Central memory CD8-positive, alpha-beta T cell (primary cell): ENCODE measurements around the gene NGF.
"Not testable (repeated sequence)": the region's sequence is repeated elsewhere in the genome, so short reads cannot be mapped to it uniquely, and the experiment has no call there.

Experiments used
- ATAC-seq: fragments of 150-1000 bp; cut with Tn5 transposase; replicated peaks from 2 replicates; pipeline ENCODE4 v1.10.0; 2022; ENCODE audit warnings: mild to moderate bottlenecking, moderate FRiP score, moderate number of reproducible peaks; ENCODE audit not compliant: poor library complexity, severe bottlenecking; ENCODE audit errors: extremely low read depth
- DNase-seq, 2 donors: peaks; one replicate each; pipeline ENCODE4 v3.0.0; 2021; ENCODE audit warnings: low spot score in 2 of 2
- H3K27ac Mint-ChIP-seq: one replicate; pipeline ENCODE4 v1.8.0; 2022; ENCODE audit warnings: low read depth, mild to moderate bottlenecking, moderate library complexity, mixed read lengths
- H3K27me3 Mint-ChIP-seq: one replicate; pipeline ENCODE4 v1.8.0; 2022; ENCODE audit warnings: mixed read lengths
- H3K36me3 Mint-ChIP-seq: one replicate; pipeline ENCODE4 v1.8.0; 2022; ENCODE audit warnings: mild to moderate bottlenecking, moderate library complexity, mixed read lengths; ENCODE audit not compliant: insufficient read depth
- H3K4me1 Mint-ChIP-seq: one replicate; pipeline ENCODE4 v1.8.0; 2022; ENCODE audit warnings: mixed read lengths
- H3K4me3 Mint-ChIP-seq: one replicate; pipeline ENCODE4 v1.8.0; 2022; ENCODE audit warnings: mild to moderate bottlenecking, moderate library complexity, mixed read lengths
- H3K9me3 Mint-ChIP-seq: one replicate; pipeline ENCODE4 v1.8.0; 2022; ENCODE audit warnings: mixed read lengths

Gene NGF

GRCh38 chr1:115337633-115338456 lies at the start of gene NGF:
NGF (minus strand) TSS chr1:115338249; CDS start chr1:115286795, 51,454 bp downstream.
- no peaks in the 10 kb centered on the region for H3K4me1 Mint-ChIP-seq
- H3K4me3 Mint-ChIP-seq = peak within 1 kb of the TSS; percentile 16
- ATAC-seq (no peak), DNase-seq (no peak)
- H3K9me3 Mint-ChIP-seq = no peaks in the 10 kb centered on the region
- no peak within 1 kb of the TSS for H3K27ac Mint-ChIP-seq
- peaks cover 2% of the 10 kb centered on the region for H3K36me3 Mint-ChIP-seq
- peaks cover 74% of the 10 kb centered on the region for H3K27me3 Mint-ChIP-seq

- not testable (repeated sequence) for H3K27ac Mint-ChIP-seq, H3K36me3 Mint-ChIP-seq, H3K4me3 Mint-ChIP-seq, ATAC-seq, H3K4me1 Mint-ChIP-seq, DNase-seq
- Mint-ChIP-seq H3K9me3 (peaks cover 20% of the 10 kb centered on the region), H3K27me3 (peaks cover 58% of the 10 kb centered on the region)
Observed at GRCh38 chr1:115383455-115383854, 45.4 kb upstream of the NGF start.

GRCh38 chr1:115379943-115380342 lies 41.9 kb upstream of the NGF start:
- ATAC-seq (no peak), DNase-seq (no peak)
- no peak overlapping the region for H3K4me3 Mint-ChIP-seq
- H3K27ac Mint-ChIP-seq = no peak overlapping the region
- no peaks in the 10 kb centered on the region for H3K36me3 Mint-ChIP-seq
- H3K4me1 Mint-ChIP-seq = no peaks in the 10 kb centered on the region
- peaks cover 31% of the 10 kb centered on the region for H3K27me3 Mint-ChIP-seq
- peaks cover 6% of the 10 kb centered on the region for H3K9me3 Mint-ChIP-seq

- Mint-ChIP-seq H3K9me3 (no peaks in the 10 kb centered on the region), H3K4me3 (no peak overlapping the region), H3K4me1 (no peaks in the 10 kb centered on the region), H3K36me3 (no peaks in the 10 kb centered on the region), H3K27ac (no peak overlapping the region), H3K27me3 (peaks cover 19% of the 10 kb centered on the region)
- ATAC-seq = no peak
- DNase-seq = no peak
Observed at GRCh38 chr1:115377411-115377810, 39.4 kb upstream of the NGF start.

- DNase-seq (no peak), ATAC-seq (no peak)
- no peaks in the 10 kb centered on the region for H3K4me1 Mint-ChIP-seq
- peaks cover 9% of the 10 kb centered on the region for H3K27me3 Mint-ChIP-seq
- H3K9me3 Mint-ChIP-seq = no peaks in the 10 kb centered on the region
- H3K27ac Mint-ChIP-seq = no peak overlapping the region
- no peaks in the 10 kb centered on the region for H3K36me3 Mint-ChIP-seq
- H3K4me3 Mint-ChIP-seq = no peak overlapping the region
Observed at GRCh38 chr1:115374598-115374997, 36.5 kb upstream of the NGF start.

GRCh38 chr1:115373305-115373704 lies 35.3 kb upstream of the NGF start:
- H3K4me3 Mint-ChIP-seq = no peak overlapping the region
- H3K9me3 Mint-ChIP-seq = no peaks in the 10 kb centered on the region
- no peak for ATAC-seq
- no peak overlapping the region for H3K27ac Mint-ChIP-seq
- no peak for DNase-seq
- H3K36me3 Mint-ChIP-seq = no peaks in the 10 kb centered on the region
- peaks cover 3% of the 10 kb centered on the region for H3K27me3 Mint-ChIP-seq
- no peaks in the 10 kb centered on the region for H3K4me1 Mint-ChIP-seq

- no peaks in the 10 kb centered on the region for H3K27me3 Mint-ChIP-seq
- no peak for ATAC-seq
- DNase-seq = no peak
- H3K4me3 Mint-ChIP-seq = no peak overlapping the region
- peaks cover 6% of the 10 kb centered on the region for H3K9me3 Mint-ChIP-seq
- no peaks in the 10 kb centered on the region for H3K36me3 Mint-ChIP-seq
- H3K27ac Mint-ChIP-seq = no peak overlapping the region
- H3K4me1 Mint-ChIP-seq = no peaks in the 10 kb centered on the region
Observed at GRCh38 chr1:115365738-115366137, 27.7 kb upstream of the NGF start.

GRCh38 chr1:115364780-115365155 lies 26.7 kb upstream of the NGF start:
- ATAC-seq (no peak), DNase-seq (no peak)
- H3K36me3 Mint-ChIP-seq = no peaks in the 10 kb centered on the region
- peaks cover 6% of the 10 kb centered on the region for H3K9me3 Mint-ChIP-seq
- no peaks in the 10 kb centered on the region for H3K4me1 Mint-ChIP-seq
- H3K27me3 Mint-ChIP-seq = no peaks in the 10 kb centered on the region
- H3K4me3 Mint-ChIP-seq = no peak overlapping the region
- no peak overlapping the region for H3K27ac Mint-ChIP-seq

GRCh38 chr1:115364046-115364779 lies 26.2 kb upstream of the NGF start:
- Mint-ChIP-seq H3K27me3 (no peaks in the 10 kb centered on the region), H3K9me3 (peaks cover 6% of the 10 kb centered on the region), H3K4me1 (no peaks in the 10 kb centered on the region), H3K36me3 (no peaks in the 10 kb centered on the region), H3K4me3 (no peak overlapping the region), H3K27ac (no peak overlapping the region)
- ATAC-seq (no peak), DNase-seq (no peak)

GRCh38 chr1:115363171-115363570 lies 25.1 kb upstream of the NGF start:
- Mint-ChIP-seq H3K4me1 (no peaks in the 10 kb centered on the region), H3K9me3 (peaks cover 6% of the 10 kb centered on the region), H3K27me3 (no peaks in the 10 kb centered on the region), H3K36me3 (no peaks in the 10 kb centered on the region), H3K27ac (no peak overlapping the region), H3K4me3 (no peak overlapping the region)
- ATAC-seq (no peak), DNase-seq (no peak)

GRCh38 chr1:115360505-115361129 lies 22.6 kb upstream of the NGF start:
- DNase-seq, H3K4me1 Mint-ChIP-seq, H3K27ac Mint-ChIP-seq, H3K9me3 Mint-ChIP-seq, H3K4me3 Mint-ChIP-seq, H3K36me3 Mint-ChIP-seq, H3K27me3 Mint-ChIP-seq, ATAC-seq: not testable (repeated sequence)

GRCh38 chr1:115359787-115360452 lies 21.9 kb upstream of the NGF start:
- not testable (repeated sequence) for H3K9me3 Mint-ChIP-seq, H3K27ac Mint-ChIP-seq, H3K36me3 Mint-ChIP-seq, H3K4me3 Mint-ChIP-seq, DNase-seq, H3K4me1 Mint-ChIP-seq, ATAC-seq, H3K27me3 Mint-ChIP-seq
